HG02798 (cell line): ENCODE measurements around the gene RIMKLB.
"Not testable (repeated sequence)": the region's sequence is repeated elsewhere in the genome, so short reads cannot be mapped to it uniquely, and the experiment has no call there.

Experiments
- ATAC-seq: cut with Tn5 transposase; IDR thresholded peaks from one replicate; pipeline ENCODE4 v1.9.1; 2021; ENCODE audit warnings: mild to moderate bottlenecking; ENCODE audit not compliant: unreplicated experiment, poor library complexity

The RIMKLB gene

DNA sequence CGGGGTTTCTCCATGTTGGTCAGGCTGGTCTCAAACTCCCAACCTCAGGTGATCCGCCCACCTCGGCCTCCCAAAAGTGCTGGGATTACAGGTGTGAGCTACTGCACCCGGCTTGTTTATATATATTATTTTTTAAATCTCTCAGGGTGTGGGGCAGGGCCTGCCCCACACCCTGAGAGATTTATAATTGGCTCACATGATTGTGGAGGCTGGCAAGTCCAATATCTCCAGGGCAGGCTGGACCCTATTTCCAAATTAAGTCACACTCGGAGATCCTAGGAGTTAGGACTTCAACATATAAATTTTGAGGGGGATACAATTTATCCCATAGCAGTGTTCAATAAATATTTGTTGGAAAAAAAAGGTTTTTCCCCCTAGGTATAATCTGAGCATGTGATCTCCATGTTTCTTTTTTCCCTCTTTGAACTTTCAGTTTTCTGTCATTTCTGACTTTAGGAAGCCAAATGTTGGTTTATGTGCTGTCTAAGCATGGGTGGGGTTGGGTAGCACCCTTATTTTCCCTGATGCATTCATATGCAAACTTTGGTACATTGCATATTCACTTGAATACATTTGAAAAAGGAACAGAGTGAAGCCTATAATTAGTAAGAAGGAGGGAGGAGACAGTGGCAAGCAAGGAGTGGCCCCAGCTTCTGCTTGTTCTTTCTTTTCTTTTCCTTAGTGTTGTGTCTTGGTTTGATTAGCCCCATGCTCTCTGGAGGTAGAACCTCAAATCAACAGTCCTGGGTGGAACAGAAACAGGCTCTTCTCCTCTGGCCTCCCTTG, 116.0 kb downstream of the RIMKLB start:
- no peak for ATAC-seq

DNA sequence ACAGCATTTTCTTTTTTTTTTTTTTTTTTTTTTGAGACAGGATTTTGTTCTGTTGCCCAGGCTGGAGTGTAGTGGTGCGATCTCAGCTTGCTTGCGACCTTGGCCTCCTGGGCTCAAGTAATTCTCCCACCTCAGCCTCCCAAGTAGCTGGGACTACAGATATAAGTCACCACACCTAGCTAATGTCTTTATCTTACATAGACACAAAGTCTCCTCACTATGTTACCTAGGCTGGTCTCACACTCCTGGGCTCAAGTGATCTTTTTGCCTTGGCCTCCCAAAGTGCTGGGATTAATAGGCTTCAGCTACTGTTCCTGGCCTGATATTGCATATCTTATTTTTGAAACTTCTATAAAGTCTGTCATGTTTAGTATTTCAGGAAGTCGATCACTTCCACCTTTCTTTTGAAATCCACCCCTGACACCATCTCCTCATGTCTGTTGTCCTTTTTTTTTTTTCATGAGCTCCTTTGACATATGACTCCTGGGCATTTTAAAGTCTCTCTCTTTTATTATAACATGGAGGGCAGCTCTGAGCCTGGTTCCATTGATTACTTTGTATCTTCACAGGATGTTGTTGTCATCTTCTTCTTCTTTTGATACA, 118.8 kb downstream of the RIMKLB start:
- no peak for ATAC-seq

DNA sequence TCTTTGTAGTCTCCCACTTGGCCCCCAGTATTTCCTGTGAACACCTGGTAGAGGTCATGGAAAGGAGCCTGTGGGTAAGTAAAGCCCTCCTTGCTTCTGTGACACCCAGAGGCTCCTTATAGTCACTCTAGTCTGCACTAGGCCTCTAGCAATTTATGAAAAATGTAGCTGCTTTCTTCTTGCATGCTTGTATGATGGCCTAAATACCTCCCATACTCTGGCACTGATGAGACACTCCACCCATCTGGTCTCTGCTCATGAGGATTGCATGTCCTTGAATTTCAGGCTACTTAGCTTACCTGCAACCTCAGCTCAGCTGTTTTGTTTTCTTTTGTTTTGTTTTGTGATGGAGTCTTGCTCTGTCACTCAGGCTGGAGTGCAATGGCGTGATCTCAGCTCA, 120.1 kb downstream of the RIMKLB start:
- no peak for ATAC-seq

DNA sequence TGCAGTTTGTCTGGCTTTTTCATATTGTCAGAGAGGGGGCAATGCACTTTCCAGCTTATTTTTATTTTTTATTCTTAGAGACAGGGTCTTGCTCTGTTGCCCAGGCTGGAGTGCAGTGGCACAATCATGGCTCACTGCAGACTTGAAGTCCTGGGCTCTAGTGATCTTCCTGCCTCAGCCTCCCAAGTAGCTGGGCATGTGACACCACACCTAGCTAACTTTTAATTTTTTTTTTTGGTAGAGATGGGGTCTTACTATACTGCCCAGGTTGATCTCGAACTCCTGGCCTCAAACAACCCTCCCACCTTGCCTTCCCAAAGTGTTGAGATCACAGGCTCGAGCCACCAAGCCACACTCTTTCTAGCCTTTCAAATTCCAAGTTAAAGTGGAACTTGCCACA, 120.7 kb downstream of the RIMKLB start:
- ATAC-seq, result no peak

DNA sequence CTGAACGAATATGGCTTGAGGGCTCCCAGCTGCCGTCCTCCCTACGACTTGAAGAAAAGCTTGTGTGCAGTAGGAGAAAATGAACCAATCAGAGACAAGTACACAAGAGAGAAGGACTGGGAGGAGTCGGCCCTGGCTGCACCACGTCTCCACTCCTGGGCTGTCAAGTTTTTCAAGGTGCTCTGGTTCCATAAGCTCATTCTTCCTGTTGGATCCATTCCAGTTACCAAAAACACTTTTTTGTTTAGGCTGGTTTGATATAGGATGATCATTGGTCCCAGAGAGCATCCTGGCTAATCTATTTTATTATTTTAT, 121.8 kb downstream of the RIMKLB start:
- ATAC-seq, result no peak

DNA sequence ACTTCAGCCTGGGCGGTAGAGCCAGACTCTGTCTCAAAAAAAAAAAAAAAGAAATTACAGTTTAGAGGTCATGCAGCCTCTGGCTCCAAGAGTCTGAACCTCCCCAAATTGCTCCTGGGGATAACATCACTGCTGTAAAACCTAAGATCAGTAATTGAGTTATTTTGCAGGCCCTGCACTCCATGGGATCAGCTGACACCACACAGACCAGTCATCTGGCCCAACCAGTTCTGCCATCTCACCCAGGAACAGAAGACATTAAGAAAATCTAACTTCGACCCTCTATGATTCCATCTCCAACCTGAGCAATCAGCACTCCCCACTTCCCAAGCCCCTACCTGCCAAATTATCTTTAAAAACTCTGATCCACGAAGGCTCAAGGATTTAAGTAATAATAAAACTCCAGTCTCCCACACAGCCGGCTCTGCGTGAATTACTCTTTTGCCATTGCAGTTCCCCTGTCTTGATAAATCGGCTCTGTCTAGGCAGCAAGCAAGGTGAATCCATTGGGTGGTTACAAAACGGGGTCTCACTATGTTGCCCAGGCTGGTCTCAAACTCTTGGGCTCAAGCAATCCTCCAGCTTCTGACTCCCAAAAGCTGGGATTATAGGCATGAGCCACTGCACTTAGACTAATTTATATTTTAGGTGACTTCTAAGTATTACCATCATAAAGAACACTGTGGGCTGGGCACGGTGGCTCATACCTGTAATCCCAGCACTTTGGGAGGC, 123.1 kb downstream of the RIMKLB start:
- not testable (repeated sequence) for ATAC-seq

DNA sequence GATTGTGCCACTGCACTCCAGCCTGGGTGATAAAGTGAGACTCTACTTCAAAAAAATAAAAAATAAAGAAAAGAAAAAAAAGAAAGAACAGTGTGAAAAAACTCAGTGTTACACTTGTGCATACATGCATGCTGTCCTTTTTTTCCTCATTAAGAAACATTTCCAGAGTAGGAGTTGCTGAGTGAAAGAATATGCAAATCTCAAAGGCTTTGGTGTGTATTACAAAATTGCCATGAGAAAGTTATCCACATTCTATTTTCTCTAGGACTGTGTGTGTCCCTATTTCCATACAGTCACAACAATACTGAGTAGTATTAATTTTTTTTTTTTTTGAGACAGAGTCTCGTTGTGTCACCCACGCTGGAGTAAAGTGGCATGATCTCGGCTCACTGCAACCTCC, 123.8 kb downstream of the RIMKLB start:
- ATAC-seq, result no peak

DNA sequence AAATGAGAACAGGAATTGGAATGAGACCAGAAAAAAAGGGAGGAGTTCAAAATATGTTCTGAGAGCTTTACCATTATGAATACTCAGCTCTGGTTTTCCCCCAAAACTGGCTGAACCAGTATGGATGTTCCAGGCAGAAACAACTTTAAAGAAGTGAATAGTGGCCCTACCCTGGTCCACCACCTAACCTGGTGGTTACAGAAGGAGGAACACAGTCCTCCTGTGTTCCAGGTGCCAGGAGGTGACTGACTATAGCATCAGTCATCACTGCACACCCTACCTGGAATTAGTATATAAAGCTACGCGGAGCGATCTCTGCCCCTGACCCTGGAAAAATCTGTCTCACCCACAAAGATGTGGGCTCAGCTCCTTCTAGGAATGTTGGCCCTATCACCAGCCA, 124.5 kb downstream of the RIMKLB start, which contains the start of gene A2ML1:
A2ML1 (plus strand) TSS at position 324 of the 400 bp plus-strand sequence; CDS start at position 355, 31 bp downstream.
- ATAC-seq, result no peak

DNA sequence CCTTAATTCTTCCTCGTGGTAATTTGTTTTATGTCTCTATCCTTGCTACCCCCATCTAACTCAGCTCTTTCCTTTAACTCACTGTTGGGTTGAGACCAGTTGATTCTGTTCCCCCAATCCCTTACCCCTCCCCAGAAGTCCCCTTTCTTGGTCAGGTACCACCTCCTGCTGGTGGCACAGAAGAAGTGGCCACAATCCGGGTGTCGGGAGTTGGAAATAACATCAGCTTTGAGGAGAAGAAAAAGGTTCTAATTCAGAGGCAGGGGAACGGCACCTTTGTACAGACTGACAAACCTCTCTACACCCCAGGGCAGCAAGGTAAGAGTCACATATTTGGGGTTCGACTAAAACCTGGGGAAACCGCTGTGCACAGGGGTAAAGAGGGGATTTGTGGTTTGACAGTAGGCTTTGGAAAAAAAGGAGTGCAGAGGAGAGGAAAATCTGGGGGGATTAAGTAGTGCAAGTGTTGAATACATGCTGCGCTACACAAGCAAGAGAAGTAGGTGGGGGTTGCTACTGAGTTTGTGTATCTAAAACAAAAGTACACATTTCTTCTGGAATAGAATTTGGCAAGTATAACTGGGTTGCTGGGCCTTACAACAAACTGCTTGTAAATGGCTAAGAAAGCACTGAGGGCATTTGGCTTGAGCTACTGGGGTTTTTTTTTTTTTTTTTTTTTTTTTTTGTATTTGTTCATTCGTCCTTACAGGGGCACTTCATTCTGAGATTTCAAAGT, 125.9 kb downstream of the RIMKLB start:
- no peak for ATAC-seq

DNA sequence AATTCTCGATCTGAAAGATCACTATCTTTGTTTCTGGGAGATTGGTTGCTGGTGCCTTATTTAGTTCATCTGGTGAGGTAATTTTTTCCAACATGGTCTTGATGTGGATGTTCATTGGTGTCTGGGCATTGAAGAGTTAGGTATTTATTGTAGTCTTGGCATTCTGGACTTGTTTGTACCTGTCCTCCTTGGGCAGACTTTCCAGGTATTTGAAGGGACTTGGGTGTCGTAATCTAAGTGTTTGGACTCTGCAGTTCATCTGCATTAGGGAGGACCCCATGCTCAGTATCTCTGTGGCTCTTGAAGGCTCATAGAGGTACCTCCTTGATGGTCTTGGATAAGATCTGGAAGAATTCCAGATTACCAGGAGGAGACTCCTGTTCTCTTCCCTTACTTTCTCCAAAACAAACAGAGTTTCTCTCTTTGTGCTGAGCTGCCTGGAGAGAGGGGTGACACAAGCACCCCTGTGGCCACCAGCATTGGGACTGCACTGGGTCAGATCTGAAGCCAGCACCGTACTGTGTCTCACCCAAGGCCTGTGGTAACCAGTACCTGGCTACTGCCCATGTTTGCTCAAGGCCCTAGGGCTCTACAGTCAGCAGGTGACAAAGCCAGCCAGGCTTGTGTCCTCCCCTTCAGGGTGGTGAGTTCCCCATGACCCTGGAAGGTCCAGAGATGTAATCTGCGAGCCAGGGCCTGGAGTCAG, 129.9 kb downstream of the RIMKLB start:
- no peak for ATAC-seq

DNA sequence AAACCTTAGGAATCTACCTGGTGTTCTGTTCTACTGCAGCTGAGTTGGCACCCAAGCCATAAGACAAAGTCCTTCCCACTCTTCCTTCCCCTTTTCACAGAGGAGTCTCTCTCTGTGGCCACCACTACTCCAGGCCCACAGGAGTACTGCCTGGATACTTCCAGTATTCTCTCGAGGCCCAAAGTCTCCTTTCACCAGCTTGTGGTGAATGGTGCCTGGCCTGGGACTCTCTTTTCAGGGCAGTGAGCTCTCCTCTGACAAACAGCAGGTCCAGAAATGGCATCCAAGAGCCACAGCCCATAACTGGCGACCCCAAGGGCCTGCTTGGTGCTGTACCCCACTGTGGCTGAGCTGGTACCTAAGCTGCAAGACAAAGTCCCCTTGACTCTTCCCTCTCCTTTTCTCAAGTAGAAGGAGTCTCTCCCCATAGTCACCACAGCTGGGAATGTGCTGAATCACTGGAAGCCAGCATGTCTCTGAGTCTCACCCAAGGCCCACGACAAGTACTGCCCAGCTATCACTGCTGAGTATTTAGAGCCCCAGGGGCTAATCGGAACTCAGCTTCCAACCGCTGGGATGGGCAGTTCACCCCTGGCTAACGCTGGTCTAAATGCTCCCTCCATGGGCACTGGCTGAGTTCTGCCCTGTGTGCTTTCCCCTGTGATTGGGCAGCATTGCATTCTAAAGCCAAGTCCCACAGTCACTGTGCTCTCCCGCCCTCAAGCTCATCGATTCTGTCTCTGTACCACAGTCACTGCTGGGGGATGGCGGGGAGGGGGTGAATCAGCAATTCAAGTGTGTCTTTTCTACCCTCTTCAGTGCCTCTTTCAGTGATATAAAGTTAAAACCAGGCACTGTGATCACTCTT, 130.7 kb downstream of the RIMKLB start:
- ATAC-seq, result no peak

DNA sequence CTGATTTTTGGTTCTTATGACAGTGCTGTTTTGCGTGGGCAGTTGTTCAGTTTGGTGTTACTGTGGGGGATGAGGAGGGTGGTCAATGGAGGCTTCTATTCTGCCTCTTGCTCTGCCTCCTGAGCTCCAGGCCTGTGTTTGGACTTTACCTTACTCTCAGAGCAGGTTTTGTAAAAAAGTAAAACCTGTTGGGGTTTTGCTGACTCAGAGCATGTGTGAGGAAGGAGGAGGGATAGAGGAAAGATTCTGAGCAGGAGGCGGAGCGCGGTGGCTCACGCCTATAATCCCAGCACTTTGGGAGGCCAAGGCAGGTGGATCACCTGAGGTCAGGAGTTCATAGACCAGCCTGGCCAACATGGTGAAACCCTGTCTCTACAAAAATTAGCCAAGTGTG, 131.3 kb downstream of the RIMKLB start:
- ATAC-seq, result no peak

DNA sequence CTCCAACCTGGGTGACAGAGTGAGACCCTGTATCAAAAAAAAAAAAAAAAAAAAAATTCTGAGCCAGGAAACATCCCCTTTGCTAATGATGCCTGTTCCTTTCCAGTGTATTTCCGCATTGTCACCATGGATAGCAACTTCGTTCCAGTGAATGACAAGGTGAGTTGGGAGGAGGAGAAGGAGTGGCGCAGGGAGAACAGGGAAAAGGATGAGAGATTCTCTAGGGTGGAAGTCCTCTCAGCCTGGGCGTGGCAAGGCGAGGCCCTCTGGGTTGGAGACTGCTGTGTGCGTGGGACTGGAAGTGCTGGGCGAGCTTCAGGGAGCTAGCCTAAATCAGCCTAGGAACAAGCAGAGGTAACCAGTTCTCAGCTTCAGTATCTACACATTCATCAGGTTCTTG, 131.8 kb downstream of the RIMKLB start:
- no peak for ATAC-seq

DNA sequence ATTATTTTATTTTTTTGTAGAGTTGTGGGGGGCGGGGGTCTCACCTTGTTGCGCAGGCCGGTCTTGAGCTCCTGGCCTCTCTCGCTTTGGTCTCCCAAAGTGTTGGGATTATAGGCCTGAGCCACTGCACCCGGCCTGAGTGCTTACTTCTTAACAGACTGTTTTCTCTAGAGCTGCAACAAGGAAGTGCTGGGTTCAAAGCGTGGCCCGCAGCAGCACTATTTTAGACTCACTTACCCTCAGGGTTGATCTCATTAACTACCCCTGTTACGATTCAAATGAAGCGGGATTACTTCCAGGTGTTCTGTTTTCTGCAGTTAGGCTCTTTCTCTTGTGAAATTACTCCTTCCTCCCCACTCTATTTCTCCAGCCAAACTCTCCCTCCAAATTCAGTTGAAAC, 133.3 kb downstream of the RIMKLB start:
- ATAC-seq, result no peak

DNA sequence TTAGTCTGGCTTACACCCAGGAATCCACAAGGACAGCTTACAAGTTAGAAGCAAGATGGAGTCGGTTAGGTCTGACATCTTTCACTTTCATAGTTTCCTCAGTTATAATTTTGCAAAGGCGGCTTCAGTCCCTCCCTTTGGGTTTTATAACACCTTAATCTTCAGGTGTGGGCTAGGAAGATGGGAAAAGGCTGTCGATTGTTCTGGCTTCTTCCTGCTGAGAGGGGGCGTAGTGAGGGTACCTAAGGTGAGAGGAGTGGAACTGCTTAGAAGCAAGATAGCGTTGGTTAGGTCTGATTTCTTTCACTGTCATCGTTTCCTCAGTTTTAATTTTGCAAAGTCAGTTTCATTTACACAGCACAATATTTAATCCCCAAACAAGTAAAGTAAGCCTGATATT, 134.7 kb downstream of the RIMKLB start:
- ATAC-seq, result no peak
